IPS-20b (cell line): Measurements from ENCODE around the gene GRK2.

ENCODE experiments used
- H3K27ac ChIP-seq: one replicate; pipeline ENCODE4 v1.5.1; 2013; ENCODE audit warnings: low read length
- H3K27me3 ChIP-seq: 2 replicates; pipeline ENCODE4 v1.6.1; 2013; ENCODE audit warnings: mild to moderate bottlenecking, low read length, inconsistent platforms; ENCODE audit not compliant: insufficient read depth
- H3K36me3 ChIP-seq: 2 replicates; pipeline ENCODE4 v1.6.1; 2013; ENCODE audit warnings: low read depth, mild to moderate bottlenecking, inconsistent platforms, low read length, moderate library complexity; ENCODE audit not compliant: insufficient read depth
- H3K4me1 ChIP-seq: 2 replicates; pipeline ENCODE4 v1.6.1; 2013; ENCODE audit warnings: mild to moderate bottlenecking, control low read depth, inconsistent platforms, low read length, moderate library complexity; ENCODE audit not compliant: insufficient read depth
- H3K4me3 ChIP-seq: 2 replicates; pipeline ENCODE4 v1.5.1; 2013; ENCODE audit warnings: mild to moderate bottlenecking, low read length, inconsistent platforms
- H3K9ac ChIP-seq: 2 replicates; pipeline ENCODE4 v1.6.1; 2013; ENCODE audit warnings: low read depth, mild to moderate bottlenecking, inconsistent platforms, low read length, moderate library complexity
- H3K9me3 ChIP-seq: 2 replicates; pipeline ENCODE4 v1.6.1; 2013; ENCODE audit warnings: mild to moderate bottlenecking, low read depth, low read length, inconsistent platforms; ENCODE audit not compliant: insufficient read depth

Gene GRK2

DNA sequence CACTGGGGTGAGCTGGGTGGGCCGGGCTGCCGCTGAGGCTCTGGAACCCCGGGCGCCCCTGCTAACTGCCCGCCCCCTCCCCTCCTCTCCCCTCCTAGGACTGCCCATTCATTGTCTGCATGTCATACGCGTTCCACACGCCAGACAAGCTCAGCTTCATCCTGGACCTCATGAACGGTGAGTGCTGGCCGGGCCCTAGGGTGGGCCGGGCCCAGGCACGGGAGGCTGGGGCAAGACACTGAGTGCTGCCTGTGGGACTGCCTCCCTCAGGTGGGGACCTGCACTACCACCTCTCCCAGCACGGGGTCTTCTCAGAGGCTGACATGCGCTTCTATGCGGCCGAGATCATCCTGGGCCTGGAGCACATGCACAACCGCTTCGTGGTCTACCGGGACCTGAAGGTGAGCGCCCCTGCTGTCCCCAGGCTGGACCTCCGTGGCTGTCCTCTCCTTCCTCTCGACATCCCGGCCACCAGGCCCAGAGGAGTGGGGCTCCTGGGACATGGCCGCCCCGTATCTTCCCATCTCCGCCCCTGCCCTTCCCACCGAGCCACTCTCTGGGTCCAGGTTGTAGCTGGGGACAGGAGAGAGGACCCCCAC lies 15.4 kb downstream of the GRK2 start:
- H3K36me3 ChIP-seq, result peaks cover 70% of the 10 kb centered on the region
- no peaks in the 10 kb centered on the region for H3K27me3 ChIP-seq
- peaks cover 3% of the 10 kb centered on the region; the same call in 1 of the 2 replicates for H3K4me1 ChIP-seq
- no peak overlapping the region for H3K4me3 ChIP-seq
- H3K9me3 ChIP-seq, result no peaks in the 10 kb centered on the region
- H3K9ac ChIP-seq, result no peak overlapping the region
- H3K27ac ChIP-seq, result no peak overlapping the region

DNA sequence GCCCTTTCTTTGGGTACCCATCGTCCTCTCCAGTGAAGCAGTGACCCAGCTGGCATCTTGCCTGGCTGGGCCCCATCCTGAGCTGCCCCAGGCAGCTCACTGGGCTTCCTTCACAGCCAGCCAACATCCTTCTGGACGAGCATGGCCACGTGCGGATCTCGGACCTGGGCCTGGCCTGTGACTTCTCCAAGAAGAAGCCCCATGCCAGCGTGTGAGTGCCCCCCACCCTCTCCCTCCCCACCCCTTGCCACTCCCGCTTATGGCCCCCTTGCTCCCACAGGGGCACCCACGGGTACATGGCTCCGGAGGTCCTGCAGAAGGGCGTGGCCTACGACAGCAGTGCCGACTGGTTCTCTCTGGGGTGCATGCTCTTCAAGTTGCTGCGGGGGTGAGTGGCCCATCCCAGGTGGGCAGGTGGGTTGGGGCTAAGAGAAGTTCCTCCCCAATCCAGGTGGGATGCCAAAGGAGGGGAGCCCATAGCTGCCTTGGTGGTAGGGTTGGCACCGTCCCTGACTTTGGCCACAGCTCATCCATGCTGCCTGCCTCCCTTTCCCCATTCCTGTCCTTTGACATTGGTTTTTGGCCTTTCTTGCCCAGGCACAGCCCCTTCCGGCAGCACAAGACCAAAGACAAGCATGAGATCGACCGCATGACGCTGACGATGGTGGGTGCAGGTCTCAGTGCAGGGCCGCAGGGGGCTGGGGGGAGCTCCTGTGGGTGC lies 16.0 kb downstream of the GRK2 start:
- Histone ChIP-seq H3K27ac (no peak overlapping the region), H3K36me3 (peaks cover 70% of the 10 kb centered on the region), H3K4me1 (peaks cover 3% of the 10 kb centered on the region; the same call in 1 of the 2 replicates), H3K4me3 (no peak overlapping the region), H3K27me3 (no peaks in the 10 kb centered on the region), H3K9ac (no peak overlapping the region), H3K9me3 (no peaks in the 10 kb centered on the region)

DNA sequence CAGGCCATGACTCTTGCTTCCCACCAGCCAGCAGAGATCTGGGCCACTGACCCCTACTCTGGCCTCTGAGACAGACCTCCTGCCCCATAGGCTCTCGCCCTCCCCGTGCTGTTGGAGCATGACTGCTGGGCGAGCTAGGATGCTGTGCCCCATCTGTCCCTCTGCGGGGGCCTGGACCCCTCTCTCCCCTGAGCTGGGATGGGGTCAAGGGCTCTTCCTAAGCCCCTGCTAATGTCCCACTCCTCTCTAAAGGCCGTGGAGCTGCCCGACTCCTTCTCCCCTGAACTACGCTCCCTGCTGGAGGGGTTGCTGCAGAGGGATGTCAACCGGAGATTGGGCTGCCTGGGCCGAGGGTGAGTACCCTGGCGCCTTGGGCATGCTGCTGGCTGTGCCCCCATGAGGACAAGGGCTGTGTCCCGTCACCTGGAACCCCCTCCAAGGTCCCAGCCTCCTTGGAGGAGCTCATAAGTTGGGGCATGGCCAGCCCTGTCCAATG lies 16.7 kb downstream of the GRK2 start:
- no peak overlapping the region for H3K4me3 ChIP-seq
- H3K36me3 ChIP-seq, result peaks cover 70% of the 10 kb centered on the region

DNA sequence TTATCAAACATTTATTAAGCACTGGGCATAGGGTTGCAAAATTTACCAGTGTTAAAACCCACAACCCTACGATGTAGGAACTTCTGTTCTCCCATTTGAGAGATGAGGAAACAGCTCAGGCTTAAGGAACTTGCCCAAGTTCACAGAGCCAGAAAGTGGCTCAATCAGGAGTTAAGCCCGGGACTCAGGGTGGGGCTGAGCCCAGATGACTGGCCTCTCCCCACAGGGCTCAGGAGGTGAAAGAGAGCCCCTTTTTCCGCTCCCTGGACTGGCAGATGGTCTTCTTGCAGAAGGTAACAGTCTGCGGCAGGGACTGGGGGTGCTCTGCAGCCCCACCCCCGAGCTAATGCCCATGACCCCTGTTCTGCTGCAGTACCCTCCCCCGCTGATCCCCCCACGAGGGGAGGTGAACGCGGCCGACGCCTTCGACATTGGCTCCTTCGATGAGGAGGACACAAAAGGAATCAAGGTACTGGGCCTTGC lies 17.2 kb downstream of the GRK2 start:
- Histone ChIP-seq H3K27me3 (no peaks in the 10 kb centered on the region), H3K9ac (no peak overlapping the region), H3K9me3 (no peaks in the 10 kb centered on the region), H3K4me3 (no peak overlapping the region), H3K27ac (no peak overlapping the region), H3K4me1 (peaks cover 6% of the 10 kb centered on the region; the same call in 1 of the 2 replicates), H3K36me3 (peaks cover 70% of the 10 kb centered on the region)

More for the DNA sequence above, 16.7 kb downstream of the GRK2 start:
- no peaks in the 10 kb centered on the region for H3K27me3 ChIP-seq
- no peak overlapping the region for H3K27ac ChIP-seq
- H3K9me3 ChIP-seq, result no peaks in the 10 kb centered on the region
- H3K4me1 ChIP-seq, result peaks cover 3% of the 10 kb centered on the region; the same call in 1 of the 2 replicates
- H3K9ac ChIP-seq, result no peak overlapping the region

DNA sequence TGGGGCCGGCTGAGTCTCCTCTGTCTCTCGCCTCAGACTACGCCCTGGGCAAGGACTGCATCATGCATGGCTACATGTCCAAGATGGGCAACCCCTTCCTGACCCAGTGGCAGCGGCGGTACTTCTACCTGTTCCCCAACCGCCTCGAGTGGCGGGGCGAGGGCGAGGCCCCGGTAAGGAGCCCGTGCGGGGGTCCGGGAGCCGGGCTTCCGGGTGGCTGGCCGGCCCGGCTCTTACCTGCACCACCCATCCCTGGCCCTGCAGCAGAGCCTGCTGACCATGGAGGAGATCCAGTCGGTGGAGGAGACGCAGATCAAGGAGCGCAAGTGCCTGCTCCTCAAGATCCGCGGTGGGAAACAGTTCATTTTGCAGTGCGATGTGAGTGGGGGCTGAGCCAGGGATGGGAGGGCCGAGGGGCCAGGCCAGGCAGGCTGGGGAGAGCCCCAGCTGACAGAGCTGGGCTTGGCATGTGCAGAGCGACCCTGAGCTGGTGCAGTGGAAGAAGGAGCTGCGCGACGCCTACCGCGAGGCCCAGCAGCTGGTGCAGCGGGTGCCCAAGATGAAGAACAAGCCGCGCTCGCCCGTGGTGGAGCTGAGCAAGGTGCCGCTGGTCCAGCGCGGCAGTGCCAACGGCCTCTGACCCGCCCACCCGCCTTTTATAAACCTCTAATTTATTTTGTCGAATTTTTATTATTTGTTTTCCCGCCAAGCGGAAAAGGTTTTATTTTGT lies 18.7 kb downstream of the GRK2 start:
- H3K4me3 ChIP-seq, result no peak overlapping the region
- H3K27ac ChIP-seq, result no peak overlapping the region
- no peaks in the 10 kb centered on the region for H3K27me3 ChIP-seq
- no peak overlapping the region for H3K9ac ChIP-seq
- H3K4me1 ChIP-seq, result peaks cover 6% of the 10 kb centered on the region; the same call in 1 of the 2 replicates
- no peaks in the 10 kb centered on the region for H3K9me3 ChIP-seq
- peaks cover 58% of the 10 kb centered on the region for H3K36me3 ChIP-seq

DNA sequence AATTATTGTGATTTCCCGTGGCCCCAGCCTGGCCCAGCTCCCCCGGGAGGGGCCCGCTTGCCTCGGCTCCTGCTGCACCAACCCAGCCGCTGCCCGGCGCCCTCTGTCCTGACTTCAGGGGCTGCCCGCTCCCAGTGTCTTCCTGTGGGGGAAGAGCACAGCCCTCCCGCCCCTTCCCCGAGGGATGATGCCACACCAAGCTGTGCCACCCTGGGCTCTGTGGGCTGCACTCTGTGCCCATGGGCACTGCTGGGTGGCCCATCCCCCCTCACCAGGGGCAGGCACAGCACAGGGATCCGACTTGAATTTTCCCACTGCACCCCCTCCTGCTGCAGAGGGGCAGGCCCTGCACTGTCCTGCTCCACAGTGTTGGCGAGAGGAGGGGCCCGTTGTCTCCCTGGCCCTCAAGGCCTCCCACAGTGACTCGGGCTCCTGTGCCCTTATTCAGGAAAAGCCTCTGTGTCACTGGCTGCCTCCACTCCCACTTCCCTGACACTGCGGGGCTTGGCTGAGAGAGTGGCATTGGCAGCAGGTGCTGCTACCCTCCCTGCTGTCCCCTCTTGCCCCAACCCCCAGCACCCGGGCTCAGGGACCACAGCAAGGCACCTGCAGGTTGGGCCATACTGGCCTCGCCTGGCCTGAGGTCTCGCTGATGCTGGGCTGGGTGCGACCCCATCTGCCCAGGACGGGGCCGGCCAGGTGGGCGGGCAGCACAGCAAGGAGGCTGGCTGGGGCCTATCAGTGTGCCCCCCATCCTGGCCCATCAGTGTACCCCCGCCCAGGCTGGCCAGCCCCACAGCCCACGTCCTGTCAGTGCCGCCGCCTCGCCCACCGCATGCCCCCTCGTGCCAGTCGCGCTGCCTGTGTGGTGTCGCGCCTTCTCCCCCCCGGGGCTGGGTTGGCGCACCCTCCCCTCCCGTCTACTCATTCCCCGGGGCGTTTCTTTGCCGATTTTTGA lies 19.5 kb downstream of the GRK2 start:
- no peaks in the 10 kb centered on the region for H3K27me3 ChIP-seq
- no peak overlapping the region for H3K9ac ChIP-seq
- peaks cover 6% of the 10 kb centered on the region; the same call in 1 of the 2 replicates for H3K4me1 ChIP-seq
- H3K9me3 ChIP-seq, result no peaks in the 10 kb centered on the region
- H3K27ac ChIP-seq, result no peak overlapping the region
- no peak overlapping the region for H3K4me3 ChIP-seq
- peaks cover 53% of the 10 kb centered on the region for H3K36me3 ChIP-seq

DNA sequence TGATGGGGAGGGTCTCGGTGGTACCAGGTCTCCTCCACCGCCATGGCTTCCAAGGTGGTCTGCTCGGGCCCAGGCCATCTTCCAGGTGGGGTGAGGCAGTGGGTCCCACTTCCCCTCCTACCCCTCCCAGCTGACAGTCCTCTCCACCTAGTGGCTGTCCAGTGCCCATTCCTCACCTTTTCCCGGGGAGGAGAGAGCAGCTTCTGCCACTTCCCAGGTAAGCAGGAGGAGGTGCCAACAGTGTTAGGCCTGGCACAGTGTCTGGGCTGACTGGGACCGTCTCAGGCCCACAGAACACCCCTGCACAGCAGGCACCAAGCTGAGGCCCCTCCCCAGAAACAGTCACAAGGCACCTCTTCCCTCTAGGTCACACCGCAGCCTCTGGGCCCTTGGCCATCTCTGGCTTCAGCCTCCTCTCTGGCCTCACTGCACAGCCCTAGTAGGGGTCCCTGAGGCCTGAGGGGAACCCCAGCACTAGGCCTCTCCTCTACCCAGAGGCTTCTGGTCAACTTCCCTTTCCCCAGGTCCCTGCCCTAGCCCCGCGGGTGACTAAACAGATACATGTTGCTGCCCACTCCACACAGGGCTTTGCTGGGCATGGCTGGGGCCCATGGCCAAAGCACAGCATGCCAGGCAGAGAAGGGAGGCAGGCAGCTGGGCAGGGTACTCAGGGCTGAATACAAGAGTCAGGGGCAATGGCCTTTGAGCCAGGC lies 20.5 kb downstream of the GRK2 start:
- H3K27me3 ChIP-seq, result no peaks in the 10 kb centered on the region
- peaks cover 49% of the 10 kb centered on the region for H3K36me3 ChIP-seq
- no peak overlapping the region for H3K9ac ChIP-seq
- H3K4me3 ChIP-seq, result no peak overlapping the region
- no peak overlapping the region for H3K27ac ChIP-seq
- no peaks in the 10 kb centered on the region for H3K9me3 ChIP-seq
- H3K4me1 ChIP-seq, result peaks cover 6% of the 10 kb centered on the region; the same call in 1 of the 2 replicates

DNA sequence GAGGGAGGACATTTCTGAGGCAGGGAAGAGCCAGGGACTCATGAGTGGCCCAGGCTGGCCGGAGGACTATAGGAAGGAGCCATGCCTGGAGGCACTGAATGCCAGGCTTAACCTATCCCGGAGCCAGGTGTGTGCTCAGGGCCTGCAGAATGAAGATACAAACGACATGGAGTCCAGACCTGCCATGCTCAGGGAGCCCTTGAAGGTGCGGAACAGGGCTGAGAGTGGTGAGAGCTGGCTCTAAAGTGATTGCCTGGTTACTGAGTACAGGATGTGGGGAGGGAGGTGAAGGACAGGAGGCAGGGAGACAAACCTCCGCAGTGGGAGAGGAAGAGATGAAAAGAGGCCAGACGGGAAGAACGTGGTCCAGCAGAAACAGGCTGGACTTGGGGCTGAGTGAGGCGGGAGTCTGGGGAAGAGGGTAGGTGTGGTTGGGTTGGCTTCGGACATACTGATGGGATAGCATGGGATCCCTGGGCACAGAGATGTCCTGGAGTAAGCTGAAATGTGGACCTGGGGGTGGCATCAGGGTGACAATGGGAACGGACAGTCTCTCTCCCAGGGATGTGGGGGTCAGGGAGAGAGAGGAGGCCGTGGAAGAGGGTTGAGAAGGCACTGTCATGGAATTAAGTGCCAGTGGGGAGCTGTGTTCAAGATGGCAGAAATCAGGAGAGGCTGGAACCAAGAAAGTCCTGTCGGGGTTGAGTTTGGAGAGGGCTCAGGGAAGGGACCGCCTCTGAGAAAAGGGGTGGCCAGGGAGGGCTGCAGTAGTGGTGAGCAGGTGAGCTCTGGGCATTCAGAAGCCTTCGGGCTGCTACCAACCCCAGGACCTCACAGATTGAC lies 21.3 kb downstream of the GRK2 start:
- Histone ChIP-seq H3K9ac (peak overlapping the region; percentile 91), H3K36me3 (peaks cover 47% of the 10 kb centered on the region), H3K27ac (peak overlapping the region; percentile 33), H3K4me3 (peak overlapping the region; percentile 87), H3K4me1 (peaks cover 6% of the 10 kb centered on the region; the same call in 1 of the 2 replicates), H3K9me3 (no peaks in the 10 kb centered on the region), H3K27me3 (no peaks in the 10 kb centered on the region)

DNA sequence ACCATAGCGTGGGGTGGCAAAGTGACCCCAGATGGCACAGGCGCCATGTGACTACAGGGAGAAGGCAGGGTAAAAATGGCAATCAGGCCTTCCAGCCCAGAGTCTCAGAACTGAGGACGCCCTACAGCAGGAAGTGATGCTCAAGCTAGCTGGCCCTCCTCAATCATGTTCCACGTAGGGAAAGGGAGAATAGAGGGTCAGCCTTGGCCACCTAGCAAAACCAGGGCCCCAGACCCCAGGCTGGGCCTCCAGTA lies 21.9 kb downstream of the GRK2 start:
- Histone ChIP-seq H3K4me3 (peak overlapping the region; percentile 87), H3K9ac (peak overlapping the region; percentile 91), H3K27me3 (no peaks in the 10 kb centered on the region), H3K4me1 (peaks cover 6% of the 10 kb centered on the region; the same call in 1 of the 2 replicates), H3K27ac (peak overlapping the region; percentile 33), H3K36me3 (peaks cover 41% of the 10 kb centered on the region), H3K9me3 (no peaks in the 10 kb centered on the region)
